ENCODE results near the gene ELMOD3.
A peak's percentile ranks its signal among the peaks of the same experiment; 100 is the strongest.
"Not testable (repeated sequence)": the region's sequence is repeated elsewhere in the genome, so short reads cannot be mapped to it uniquely, and the experiment has no call there.

ELMOD3 gene

GRCh38 chr2:85376291-85377065 lies 21.9 kb downstream of the ELMOD3 start:
- no peaks in the 10 kb centered on the region for H3K27me3 Mint-ChIP-seq
- H3K27ac Mint-ChIP-seq, result no peak overlapping the region
- DNase-seq, result no peak
- H3K36me3 Mint-ChIP-seq (ENCODE audit: low read depth), result peaks cover 66% of the 10 kb centered on the region
- peaks cover 6% of the 10 kb centered on the region for H3K9me3 Mint-ChIP-seq
- H3K4me3 Mint-ChIP-seq, result no peak overlapping the region
- no peaks in the 10 kb centered on the region for H3K4me1 Mint-ChIP-seq (ENCODE audit: low read depth)

GRCh38 chr2:85377083-85377482 lies 22.5 kb downstream of the ELMOD3 start:
- no peak for DNase-seq
- Mint-ChIP-seq H3K9me3 (peaks cover 6% of the 10 kb centered on the region), H3K4me3 (no peak overlapping the region), H3K4me1 (ENCODE audit: low read depth) (no peaks in the 10 kb centered on the region), H3K36me3 (ENCODE audit: low read depth) (peaks cover 67% of the 10 kb centered on the region), H3K27me3 (no peaks in the 10 kb centered on the region), H3K27ac (no peak overlapping the region)

GRCh38 chr2:85378257-85378656 lies 23.7 kb downstream of the ELMOD3 start:
- Mint-ChIP-seq H3K4me1 (ENCODE audit: low read depth) (no peaks in the 10 kb centered on the region), H3K9me3 (peaks cover 6% of the 10 kb centered on the region), H3K27me3 (no peaks in the 10 kb centered on the region), H3K36me3 (ENCODE audit: low read depth) (peaks cover 66% of the 10 kb centered on the region), H3K4me3 (no peak overlapping the region), H3K27ac (no peak overlapping the region)
- DNase-seq, result no peak

- no peaks in the 10 kb centered on the region for H3K4me1 Mint-ChIP-seq (ENCODE audit: low read depth)
- H3K27me3 Mint-ChIP-seq, result no peaks in the 10 kb centered on the region
- no peak for DNase-seq
- H3K4me3 Mint-ChIP-seq, result no peak overlapping the region
- H3K27ac Mint-ChIP-seq, result no peak overlapping the region
- H3K36me3 Mint-ChIP-seq (ENCODE audit: low read depth), result peaks cover 64% of the 10 kb centered on the region
- peaks cover 6% of the 10 kb centered on the region for H3K9me3 Mint-ChIP-seq
Observed at GRCh38 chr2:85380048-85380447, 25.5 kb downstream of the ELMOD3 start.

- H3K36me3 Mint-ChIP-seq (ENCODE audit: low read depth), result peaks cover 62% of the 10 kb centered on the region
- not testable (repeated sequence) for H3K4me3 Mint-ChIP-seq; H3K9me3 Mint-ChIP-seq; H3K4me1 Mint-ChIP-seq (ENCODE audit: low read depth); DNase-seq; H3K27me3 Mint-ChIP-seq; H3K27ac Mint-ChIP-seq
Observed at GRCh38 chr2:85383151-85383550, 28.6 kb downstream of the ELMOD3 start.

- H3K4me1 Mint-ChIP-seq (ENCODE audit: low read depth), result no peaks in the 10 kb centered on the region
- H3K9me3 Mint-ChIP-seq, result peaks cover 6% of the 10 kb centered on the region
- H3K4me3 Mint-ChIP-seq, result no peak overlapping the region
- peaks cover 62% of the 10 kb centered on the region for H3K36me3 Mint-ChIP-seq (ENCODE audit: low read depth)
- H3K27ac Mint-ChIP-seq, result no peak overlapping the region
- H3K27me3 Mint-ChIP-seq, result no peaks in the 10 kb centered on the region
- DNase-seq, result no peak
Observed at GRCh38 chr2:85383850-85384249, 29.3 kb downstream of the ELMOD3 start.

GRCh38 chr2:85385746-85386145 lies 31.2 kb downstream of the ELMOD3 start:
- Mint-ChIP-seq H3K27ac (no peak overlapping the region), H3K4me1 (ENCODE audit: low read depth) (no peaks in the 10 kb centered on the region), H3K4me3 (no peak overlapping the region), H3K9me3 (no peaks in the 10 kb centered on the region), H3K36me3 (ENCODE audit: low read depth) (peaks cover 60% of the 10 kb centered on the region), H3K27me3 (no peaks in the 10 kb centered on the region)
- DNase-seq, result no peak

GRCh38 chr2:85387754-85388153 lies 33.2 kb downstream of the ELMOD3 start:
- Mint-ChIP-seq H3K9me3 (no peaks in the 10 kb centered on the region), H3K4me3 (no peak overlapping the region), H3K36me3 (ENCODE audit: low read depth) (peaks cover 52% of the 10 kb centered on the region), H3K27me3 (no peaks in the 10 kb centered on the region), H3K27ac (no peak overlapping the region), H3K4me1 (ENCODE audit: low read depth) (peaks cover 12% of the 10 kb centered on the region)
- DNase-seq, result no peak

GRCh38 chr2:85388878-85389538 lies 34.4 kb downstream of the ELMOD3 start:
- H3K4me1 Mint-ChIP-seq (ENCODE audit: low read depth), result peaks cover 13% of the 10 kb centered on the region
- DNase-seq, result no peak
- peaks cover 52% of the 10 kb centered on the region for H3K36me3 Mint-ChIP-seq (ENCODE audit: low read depth)
- H3K27me3 Mint-ChIP-seq, result no peaks in the 10 kb centered on the region
- no peaks in the 10 kb centered on the region for H3K9me3 Mint-ChIP-seq
- H3K27ac Mint-ChIP-seq, result peak overlapping the region; percentile 7
- no peak overlapping the region for H3K4me3 Mint-ChIP-seq

- Mint-ChIP-seq H3K36me3 (ENCODE audit: low read depth) (peaks cover 35% of the 10 kb centered on the region), H3K27me3 (no peaks in the 10 kb centered on the region), H3K4me3 (no peak overlapping the region), H3K9me3 (no peaks in the 10 kb centered on the region), H3K4me1 (ENCODE audit: low read depth) (peaks cover 13% of the 10 kb centered on the region), H3K27ac (peak overlapping the region; percentile 15)
- DNase-seq, result peak; percentile 84
Observed at GRCh38 chr2:85390941-85391669, 36.5 kb downstream of the ELMOD3 start.

- H3K36me3 Mint-ChIP-seq (ENCODE audit: low read depth), result peaks cover 18% of the 10 kb centered on the region
- H3K27me3 Mint-ChIP-seq, result no peaks in the 10 kb centered on the region
- no peak for DNase-seq
- no peaks in the 10 kb centered on the region for H3K9me3 Mint-ChIP-seq
- H3K4me3 Mint-ChIP-seq, result no peak overlapping the region
- peaks cover 21% of the 10 kb centered on the region for H3K4me1 Mint-ChIP-seq (ENCODE audit: low read depth)
- H3K27ac Mint-ChIP-seq, result no peak overlapping the region
Observed at GRCh38 chr2:85393836-85394235, 39.3 kb downstream of the ELMOD3 start.

- Mint-ChIP-seq H3K36me3 (ENCODE audit: low read depth) (peaks cover 16% of the 10 kb centered on the region), H3K4me1 (ENCODE audit: low read depth) (peaks cover 21% of the 10 kb centered on the region), H3K4me3 (no peak overlapping the region), H3K9me3 (no peaks in the 10 kb centered on the region), H3K27me3 (no peaks in the 10 kb centered on the region), H3K27ac (no peak overlapping the region)
- no peak for DNase-seq
Observed at GRCh38 chr2:85394261-85394681, 39.7 kb downstream of the ELMOD3 start.

- Mint-ChIP-seq H3K27ac (no peak overlapping the region), H3K36me3 (ENCODE audit: low read depth) (peaks cover 9% of the 10 kb centered on the region), H3K4me3 (no peak overlapping the region), H3K9me3 (no peaks in the 10 kb centered on the region), H3K4me1 (ENCODE audit: low read depth) (peaks cover 21% of the 10 kb centered on the region), H3K27me3 (no peaks in the 10 kb centered on the region)
- DNase-seq, result no peak
Observed at GRCh38 chr2:85394976-85395375, 40.4 kb downstream of the ELMOD3 start.

GRCh38 chr2:85395912-85396475 lies 41.4 kb downstream of the ELMOD3 start:
- Mint-ChIP-seq H3K36me3 (ENCODE audit: low read depth) (peaks cover 4% of the 10 kb centered on the region), H3K9me3 (no peaks in the 10 kb centered on the region), H3K4me1 (ENCODE audit: low read depth) (peaks cover 21% of the 10 kb centered on the region), H3K27me3 (no peaks in the 10 kb centered on the region), H3K27ac (no peak overlapping the region), H3K4me3 (no peak overlapping the region)
- DNase-seq, result no peak

Data from activated T-cell treated with anti-CD3 and anti-CD28 coated beads, Interleukin-2, amount 50 U/mL, for 24 hours (primary cell).